ENCODE data around the gene GPR84. TPM values are rescaled to one million over a fixed set of nuclear protein-coding genes. Genes with fewer than 3 reads are reported as not detected.

Gene GPR84
- total RNA-seq, 1 experiment from 2014 or later: not detected

DNA sequence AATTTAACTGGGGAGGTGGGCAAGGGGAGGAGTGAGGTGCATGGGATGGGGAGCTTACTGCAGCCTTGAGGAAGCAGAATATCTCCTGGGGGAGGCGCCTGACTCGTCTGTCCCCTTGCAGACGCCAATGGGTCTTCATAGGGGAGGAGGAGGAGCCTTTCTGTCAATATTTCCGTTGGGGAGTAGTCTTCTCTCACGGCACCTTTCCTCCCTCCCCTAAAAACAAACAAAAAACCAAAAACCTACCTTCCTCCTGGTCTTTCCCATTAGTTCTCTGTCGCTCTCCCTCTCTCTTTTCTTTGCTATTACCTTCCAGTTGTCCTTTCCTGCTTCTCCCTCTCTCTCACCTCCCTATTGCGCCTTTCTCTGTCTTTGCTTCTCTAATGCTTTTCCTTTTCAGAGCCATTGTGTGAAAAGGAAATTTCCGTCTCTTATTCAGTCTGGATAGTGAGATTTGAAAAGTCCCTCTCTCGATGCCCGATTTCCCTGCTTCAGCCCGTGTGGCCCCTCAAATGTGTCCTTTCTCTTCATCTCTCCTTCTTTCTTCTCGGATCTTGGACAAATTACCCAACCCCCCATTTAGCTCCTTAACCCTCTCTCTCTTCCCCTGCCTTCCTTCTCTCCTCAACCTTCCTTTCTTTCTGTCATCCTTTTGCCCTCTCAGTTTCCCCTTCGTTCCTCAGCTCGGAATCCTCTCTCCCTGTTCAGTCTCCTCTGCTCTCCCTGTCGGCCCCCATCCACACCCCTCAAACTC, 5.9 kb downstream of the GPR84 start:
- POLR2A ChIA-PET (ENCODE audit: unreplicated experiment): interaction anchor here (0.6 to 1.0 kb wide), 4 partner anchors 41 to 142 kb away, joined by 3 to 16 read pairs (median 9); no protein-coding TSS in a partner anchor

DNA sequence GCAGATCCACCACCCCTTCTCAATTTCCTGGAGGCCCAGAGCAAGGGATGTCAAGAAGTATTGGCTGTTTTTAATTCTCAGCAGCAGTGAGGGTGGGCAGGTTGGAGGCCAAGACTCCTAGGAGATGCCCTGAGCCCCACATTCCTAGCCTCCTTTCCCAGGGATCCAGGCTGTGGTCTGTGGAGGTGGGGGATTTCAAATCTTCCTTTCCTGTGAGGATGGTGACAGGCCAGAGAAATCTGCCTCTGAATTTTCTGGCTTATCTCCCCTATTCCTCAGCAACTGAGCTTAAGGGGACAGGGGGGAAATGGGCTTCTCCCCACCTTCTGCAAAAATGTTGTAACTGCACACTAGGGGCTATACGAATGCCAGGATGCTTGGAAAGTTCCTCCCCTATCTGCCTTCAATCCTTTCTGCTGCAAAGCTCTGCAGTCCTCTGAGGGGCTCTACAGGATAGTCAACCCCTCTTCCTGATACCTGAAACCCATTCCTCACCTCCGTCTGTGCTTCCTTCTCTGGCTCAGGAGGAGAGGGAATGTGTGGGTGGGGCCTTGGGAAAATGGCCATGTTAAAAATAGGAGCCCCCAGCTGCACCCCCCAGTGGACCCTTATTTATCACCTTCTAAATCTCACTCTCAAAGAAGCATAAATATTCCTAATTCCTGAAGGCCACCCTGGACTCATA, 6.6 kb downstream of the GPR84 start:
- Histone ChIP-seq H3K4me3 (no peak overlapping the region), H3K36me3 (ENCODE audit: low read depth) (no peaks in the 10 kb centered on the region), H3K4me2 (peak overlapping the region; percentile 99), H3F3A (ENCODE audit: insufficient read depth, low read depth) (peaks cover 25% of the 10 kb centered on the region; the same call in 1 of the 2 replicates), H3K4me1 (replicated peaks; ENCODE audit: insufficient read depth) (peaks cover 14% of the 10 kb centered on the region), H2AFZ (no peak overlapping the region), H3K27ac (no peak overlapping the region), H3K9me2 (ENCODE audit: insufficient read depth) (no peaks in the 10 kb centered on the region), H4K20me1 (ENCODE audit: insufficient read depth) (no peaks in the 10 kb centered on the region), H3K79me2 (ENCODE audit: low read depth) (no peaks in the 10 kb centered on the region), H3K27me3 (ENCODE audit: insufficient read depth, low read depth) (no peaks in the 10 kb centered on the region), H3K9me3 (ENCODE audit: insufficient read depth, low read depth) (no peaks in the 10 kb centered on the region)
- intact Hi-C loops (cut with micrococcal nuclease; ENCODE audit: unreplicated experiment): loop anchor here (2.0 kb wide), 2 partner anchors 63 to 77 kb away; partner anchors contain the start of genes CBX5 and HNRNPA1
- no TSS peak for BruUV-seq (replicated peaks)
- DNase-seq: no peak
- TF ChIP-seq, protein P1, sequence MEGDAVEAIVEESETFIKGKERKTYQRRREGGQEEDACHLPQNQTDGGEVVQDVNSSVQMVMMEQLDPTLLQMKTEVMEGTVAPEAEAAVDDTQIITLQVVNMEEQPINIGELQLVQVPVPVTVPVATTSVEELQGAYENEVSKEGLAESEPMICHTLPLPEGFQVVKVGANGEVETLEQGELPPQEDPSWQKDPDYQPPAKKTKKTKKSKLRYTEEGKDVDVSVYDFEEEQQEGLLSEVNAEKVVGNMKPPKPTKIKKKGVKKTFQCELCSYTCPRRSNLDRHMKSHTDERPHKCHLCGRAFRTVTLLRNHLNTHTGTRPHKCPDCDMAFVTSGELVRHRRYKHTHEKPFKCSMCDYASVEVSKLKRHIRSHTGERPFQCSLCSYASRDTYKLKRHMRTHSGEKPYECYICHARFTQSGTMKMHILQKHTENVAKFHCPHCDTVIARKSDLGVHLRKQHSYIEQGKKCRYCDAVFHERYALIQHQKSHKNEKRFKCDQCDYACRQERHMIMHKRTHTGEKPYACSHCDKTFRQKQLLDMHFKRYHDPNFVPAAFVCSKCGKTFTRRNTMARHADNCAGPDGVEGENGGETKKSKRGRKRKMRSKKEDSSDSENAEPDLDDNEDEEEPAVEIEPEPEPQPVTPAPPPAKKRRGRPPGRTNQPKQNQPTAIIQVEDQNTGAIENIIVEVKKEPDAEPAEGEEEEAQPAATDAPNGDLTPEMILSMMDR (conservative IDR thresholded peaks at IDR 0.05): no peak
- no peak for TF ChIP-seq EZH2 (IDR thresholded peaks at IDR 0.05; ENCODE audit: low read depth)
- ChIA-PET CTCF (interaction anchor here (1.0 to 3.7 kb wide), 2 partner anchors 20 to 33 kb away, joined by 4 to 17 read pairs; partner anchors contain the start of gene COPZ1), POLR2A (ENCODE audit: unreplicated experiment) (no interaction called here)

More for the DNA sequence above, 5.9 kb downstream of the GPR84 start:
- Histone ChIP-seq H3K4me3 (peak overlapping the region; percentile 85), H3K4me2 (peak overlapping the region; percentile 99), H3K79me2 (ENCODE audit: low read depth) (no peaks in the 10 kb centered on the region), H3K9me3 (ENCODE audit: insufficient read depth, low read depth) (no peaks in the 10 kb centered on the region), H3K4me1 (replicated peaks; ENCODE audit: insufficient read depth) (peaks cover 14% of the 10 kb centered on the region), H3K9me2 (ENCODE audit: insufficient read depth) (no peaks in the 10 kb centered on the region), H3K36me3 (ENCODE audit: low read depth) (no peaks in the 10 kb centered on the region), H3F3A (ENCODE audit: insufficient read depth, low read depth) (peaks cover 25% of the 10 kb centered on the region; the same call in 1 of the 2 replicates), H3K27me3 (ENCODE audit: insufficient read depth, low read depth) (no peaks in the 10 kb centered on the region), H3K27ac (no peak overlapping the region), H4K20me1 (ENCODE audit: insufficient read depth) (no peaks in the 10 kb centered on the region), H2AFZ (peak overlapping the region; percentile 96)
- no peak for DNase-seq
- no peak for TF ChIP-seq EZH2 (IDR thresholded peaks at IDR 0.05; ENCODE audit: low read depth)
- TF ChIP-seq, protein P1 (conservative IDR thresholded peaks at IDR 0.05): no peak
- BruUV-seq (replicated peaks): no TSS peak
- intact Hi-C loops (cut with micrococcal nuclease; ENCODE audit: unreplicated experiment): loop anchor here (2.0 kb wide), 2 partner anchors 64 to 78 kb away; partner anchors contain the start of genes CBX5 and HNRNPA1
- CTCF ChIA-PET: interaction anchor here (0.6 to 3.7 kb wide), 4 partner anchors 27 to 366 kb away, joined by 4 to 17 read pairs (median 6); partner anchors contain the start of gene COPZ1

DNA sequence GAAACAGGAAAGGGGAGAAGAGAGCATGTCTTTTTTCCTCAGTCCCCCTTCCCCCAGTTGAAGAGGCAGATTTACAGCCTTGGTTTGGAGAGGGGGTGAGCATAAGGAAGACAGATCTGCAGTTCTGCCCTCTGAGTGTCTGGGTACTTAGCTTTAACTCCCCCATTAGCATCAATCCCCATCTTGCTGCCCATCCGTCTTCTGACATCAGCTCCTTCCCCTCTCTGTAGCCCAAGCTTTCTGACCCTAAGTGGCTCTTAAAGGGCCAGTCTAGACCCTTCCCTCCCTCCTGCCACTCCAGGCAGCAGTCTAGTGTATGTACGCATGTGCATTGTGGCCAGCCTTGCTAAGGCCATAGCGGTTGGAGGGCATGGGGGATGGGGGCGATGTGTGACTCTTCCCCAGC, 7.3 kb downstream of the GPR84 start:
- Histone ChIP-seq H3K36me3 (ENCODE audit: low read depth) (no peaks in the 10 kb centered on the region), H3F3A (ENCODE audit: insufficient read depth, low read depth) (peaks cover 29% of the 10 kb centered on the region; the same call in 1 of the 2 replicates), H3K4me3 (no peak overlapping the region), H3K27me3 (ENCODE audit: insufficient read depth, low read depth) (no peaks in the 10 kb centered on the region), H3K9me2 (ENCODE audit: insufficient read depth) (no peaks in the 10 kb centered on the region), H2AFZ (no peak overlapping the region), H4K20me1 (ENCODE audit: insufficient read depth) (no peaks in the 10 kb centered on the region), H3K4me1 (replicated peaks; ENCODE audit: insufficient read depth) (peaks cover 14% of the 10 kb centered on the region), H3K9me3 (ENCODE audit: insufficient read depth, low read depth) (no peaks in the 10 kb centered on the region), H3K27ac (no peak overlapping the region), H3K4me2 (no peak overlapping the region), H3K79me2 (ENCODE audit: low read depth) (no peaks in the 10 kb centered on the region)
- intact Hi-C loops (cut with micrococcal nuclease; ENCODE audit: unreplicated experiment): no loop called here
- TF ChIP-seq EZH2 (IDR thresholded peaks at IDR 0.05; ENCODE audit: low read depth): no peak
- TF ChIP-seq, protein P1 (conservative IDR thresholded peaks at IDR 0.05): no peak
- ChIA-PET POLR2A (ENCODE audit: unreplicated experiment) (no interaction called here), CTCF (interaction anchor here (1.0 kb wide), 1 partner anchor 19 kb away, joined by 4 read pairs; no protein-coding TSS in a partner anchor)
- no TSS peak for BruUV-seq (replicated peaks)
- no peak for DNase-seq

Data from PC-9 (cell line).